Astrocyte (in vitro differentiated cells and primary cell): ENCODE results near the gene CIDEC.

Experiments
- EZH2 ChIP-seq: IDR thresholded peaks from 2 replicates; pipeline ENCODE4 v1.6.1; 2012; ENCODE audit warnings: mild to moderate bottlenecking, low read length, inconsistent platforms; ENCODE audit not compliant: insufficient read depth
- TF ChIP-seq, protein P1 (sequence below): IDR thresholded peaks from 2 replicates; pipeline ENCODE4 v1.5.1; 2011; ENCODE audit warnings: low read depth, mild to moderate bottlenecking, inconsistent platforms, low read length, moderate library complexity; ENCODE audit not compliant: insufficient read depth

DNA sequence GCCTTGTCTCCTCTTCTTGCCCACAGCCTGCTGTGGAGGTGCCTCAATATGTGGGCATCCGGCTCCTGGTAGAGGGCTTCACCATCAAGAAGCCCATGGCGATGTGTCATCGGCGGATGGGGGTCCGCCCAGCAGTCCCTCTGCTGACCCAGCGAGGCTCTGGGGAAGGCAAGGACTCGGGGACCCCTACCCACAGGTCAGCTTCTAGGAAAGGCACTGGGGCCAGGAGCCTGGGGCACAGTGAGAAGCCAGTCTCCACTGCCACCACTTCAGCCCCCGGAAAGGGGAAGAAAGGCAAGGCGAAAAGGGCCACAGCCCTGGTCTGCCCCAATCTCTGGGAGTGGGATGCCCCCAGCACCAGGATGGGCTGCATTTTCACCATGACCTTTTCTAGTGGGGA is 47.0 kb downstream of the CIDEC start:
- TF ChIP-seq, protein P1, sequence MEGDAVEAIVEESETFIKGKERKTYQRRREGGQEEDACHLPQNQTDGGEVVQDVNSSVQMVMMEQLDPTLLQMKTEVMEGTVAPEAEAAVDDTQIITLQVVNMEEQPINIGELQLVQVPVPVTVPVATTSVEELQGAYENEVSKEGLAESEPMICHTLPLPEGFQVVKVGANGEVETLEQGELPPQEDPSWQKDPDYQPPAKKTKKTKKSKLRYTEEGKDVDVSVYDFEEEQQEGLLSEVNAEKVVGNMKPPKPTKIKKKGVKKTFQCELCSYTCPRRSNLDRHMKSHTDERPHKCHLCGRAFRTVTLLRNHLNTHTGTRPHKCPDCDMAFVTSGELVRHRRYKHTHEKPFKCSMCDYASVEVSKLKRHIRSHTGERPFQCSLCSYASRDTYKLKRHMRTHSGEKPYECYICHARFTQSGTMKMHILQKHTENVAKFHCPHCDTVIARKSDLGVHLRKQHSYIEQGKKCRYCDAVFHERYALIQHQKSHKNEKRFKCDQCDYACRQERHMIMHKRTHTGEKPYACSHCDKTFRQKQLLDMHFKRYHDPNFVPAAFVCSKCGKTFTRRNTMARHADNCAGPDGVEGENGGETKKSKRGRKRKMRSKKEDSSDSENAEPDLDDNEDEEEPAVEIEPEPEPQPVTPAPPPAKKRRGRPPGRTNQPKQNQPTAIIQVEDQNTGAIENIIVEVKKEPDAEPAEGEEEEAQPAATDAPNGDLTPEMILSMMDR = no peak
- TF ChIP-seq EZH2 = no peak
